ENCODE data around the gene RIPPLY2. TPM values are rescaled to one million over a fixed set of nuclear protein-coding genes. Genes with fewer than 3 reads are reported as not detected.

The RIPPLY2 gene
- total and polyA plus RNA-seq, 2 of the 4 experiments (the other 2 are of a cell fraction), result 0.32 TPM; not detected in 1

- H2AK9ac ChIP-seq (replicated peaks; ENCODE audit: low read depth, low read length, poor library complexity), result no peak overlapping the region
- no peak overlapping the region for H2BK120ac ChIP-seq (ENCODE audit: low read depth, low read length)
- H3K4me1 ChIP-seq (ENCODE audit: control insufficient read depth, insufficient read depth, low read length), result no peaks in the 10 kb centered on the region
- H3K4me2 ChIP-seq (ENCODE audit: low read depth, low read length), result no peak overlapping the region
- no peaks in the 10 kb centered on the region for H3K27me3 ChIP-seq (ENCODE audit: control insufficient read depth, insufficient read depth, low read length)
- no peak overlapping the region for H2AFZ ChIP-seq (replicated peaks; ENCODE audit: low read length, poor library complexity)
- no peak overlapping the region for H3K23ac ChIP-seq (ENCODE audit: low read depth, low read length)
- BruUV-seq (replicated peaks), result no TSS peak
- no peak overlapping the region for H4K5ac ChIP-seq (ENCODE audit: low read depth, low read length)
- H4K8ac ChIP-seq (ENCODE audit: low read depth in 2 of 2, low read length in 2 of 2), result no peak overlapping the region
- in situ Hi-C loops (cut with MboI; ENCODE audit: low sequenced_read_pairs), result no loop called here
- H2BK20ac ChIP-seq (ENCODE audit: low read depth, low read length), result no peak overlapping the region
- no peaks in the 10 kb centered on the region for H3K79me1 ChIP-seq (ENCODE audit: low read depth in 1 of 2, low read length in 2 of 2)
- H3K56ac ChIP-seq (ENCODE audit: extremely low read depth, insufficient read depth, low read length), result no peak overlapping the region
- no peaks in the 10 kb centered on the region for H4K20me1 ChIP-seq (ENCODE audit: insufficient read depth, low read length)
- intact Hi-C loops (cut with micrococcal nuclease), result no loop called here
- H3K9ac ChIP-seq (ENCODE audit: low read depth, low read length), result no peak overlapping the region
- H3K18ac ChIP-seq (ENCODE audit: low read depth, low read length), result no peak overlapping the region
- no peak for ATAC-seq (ENCODE audit: low read depth)
- no peaks in the 10 kb centered on the region for H3K9me3 ChIP-seq (ENCODE audit: control insufficient read depth, insufficient read depth, low read length)
- H4K91ac ChIP-seq (ENCODE audit: insufficient read depth, low read depth, low read length), result no peak overlapping the region
- no peak overlapping the region for H3K4ac ChIP-seq (ENCODE audit: low read depth, low read length)
- H3K36me3 ChIP-seq (ENCODE audit: control insufficient read depth, insufficient read depth, low read length), result no peaks in the 10 kb centered on the region
- no peak overlapping the region for H3K27ac ChIP-seq (ENCODE audit: insufficient read depth, low read length)
- POLR2A ChIA-PET (ENCODE audit: unreplicated experiment), result interaction anchor here (0.6 kb wide), 1 partner anchor 25 kb away, joined by 3 read pairs; no protein-coding TSS in a partner anchor
- dilution Hi-C loops (cut with HindIII; ENCODE audit: low sequenced_read_pairs, unreplicated experiment), result no loop called here
- CTCF ChIA-PET, result no interaction called here
- H2AK5ac ChIP-seq (ENCODE audit: low read depth, low read length), result no peak overlapping the region
- no peak for TF ChIP-seq FOS (IDR thresholded peaks at IDR 0.05; ENCODE audit: low read depth, low read length)
- TF ChIP-seq CEBPB (IDR thresholded peaks at IDR 0.05; ENCODE audit: low read depth, low read length), result no peak
- TF ChIP-seq CTCF (conservative IDR thresholded peaks at IDR 0.05; ENCODE audit: low read depth, low read length), result no peak
- no peak for TF ChIP-seq BHLHE40 (IDR thresholded peaks at IDR 0.05; ENCODE audit: low read depth, low read length)
- TF ChIP-seq MAZ (IDR thresholded peaks at IDR 0.05; ENCODE audit: borderline replicate concordance, low read depth, low read length), result no peak
- TF ChIP-seq MXI1 (IDR thresholded peaks at IDR 0.05; ENCODE audit: borderline replicate concordance, low read depth, low read length), result no peak
- no peak for TF ChIP-seq MAFK (IDR thresholded peaks at IDR 0.05; ENCODE audit: low read depth, low read length)
- TF ChIP-seq RFX5 (IDR thresholded peaks at IDR 0.05; ENCODE audit: low read depth, low read length), result no peak
- no peak for TF ChIP-seq RCOR1 (IDR thresholded peaks at IDR 0.05; ENCODE audit: insufficient replicate concordance, low read length)
- no peak for TF ChIP-seq USF2 (IDR thresholded peaks at IDR 0.05; ENCODE audit: low read depth, low read length)
- TF ChIP-seq ELK1 (IDR thresholded peaks at IDR 0.05; ENCODE audit: borderline replicate concordance, low read depth, low read length), result no peak
- no peak for TF ChIP-seq SMC3 (IDR thresholded peaks at IDR 0.05; ENCODE audit: low read depth, low read length)
- TF ChIP-seq POLR2A (IDR thresholded peaks at IDR 0.05; ENCODE audit: low read depth, low read length), result no peak
- TF ChIP-seq CHD1 (IDR thresholded peaks at IDR 0.05; ENCODE audit: low read depth, low read length), result no peak
- TF ChIP-seq NFE2L2 (IDR thresholded peaks at IDR 0.05; ENCODE audit: low read depth, low read length), result no peak
- TF ChIP-seq RAD21 (IDR thresholded peaks at IDR 0.05; ENCODE audit: low read length), result no peak
- H2BK5ac ChIP-seq (ENCODE audit: low read depth, low read length, poor library complexity, severe bottlenecking), result no peak overlapping the region
- no peak for DNase-seq
- no peaks in the 10 kb centered on the region for H3K9me1 ChIP-seq (ENCODE audit: insufficient read depth, low read length)
- no peak overlapping the region for H2BK15ac ChIP-seq (ENCODE audit: low read depth, low read length)
- H3K14ac ChIP-seq (replicated peaks; ENCODE audit: low read depth, low read length), result no peak overlapping the region
- no peak overlapping the region for H3K4me3 ChIP-seq (ENCODE audit: insufficient read depth, low read depth, low read length)
Measured at GRCh38 chr6:83808005-83808404, 45.2 kb upstream of the RIPPLY2 start.
